Lower leg skin (tissue), 3 donors: Measurements from ENCODE around the gene SCD.

Experiments
- CTCF ChIP-seq, 3 donors: fragments of 450-650 bp; IDR thresholded peaks; one replicate each; pipeline ENCODE4 v1.5.1; 2016; ENCODE audit warnings: antibody characterized with exemption in 3 of 3, mild to moderate bottlenecking in 3 of 3, moderate library complexity in 2 of 3
- POLR2A ChIP-seq, 2 donors: fragments of 450-650 bp; IDR thresholded peaks; one replicate each; pipeline ENCODE4 v1.6.1; 2016 to 2017; ENCODE audit warnings: antibody characterized with exemption in 2 of 2, mild to moderate bottlenecking in 1 of 2, moderate library complexity in 1 of 2

DNA sequence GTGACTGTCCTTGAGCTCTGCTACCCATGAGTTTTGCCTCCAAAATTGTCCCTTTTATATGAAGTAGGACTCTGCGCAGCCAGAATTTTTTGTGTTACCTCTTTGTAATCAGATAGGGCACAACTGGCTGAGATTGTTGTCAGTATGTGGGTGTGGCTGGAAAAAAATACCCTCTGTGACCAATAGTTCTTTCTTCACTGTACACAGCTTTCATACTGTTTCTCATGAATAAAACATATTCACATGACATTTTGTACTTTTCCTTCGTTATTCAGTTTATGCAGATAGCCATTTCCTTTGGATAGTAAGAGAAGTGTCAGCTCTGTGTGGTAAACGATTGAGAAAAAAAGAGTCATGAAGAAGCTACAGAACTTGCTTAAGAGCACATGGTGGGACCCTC is 66.1 kb downstream of the SCD start:
- TF ChIP-seq CTCF (IDR thresholded peaks at IDR 0.05) (no peak), POLR2A (IDR thresholded peaks at IDR 0.05) (no peak)
